PC-3 (cell line): ENCODE measurements around the gene TF.

Source experiments
- CTCF ChIP-seq: fragments of 300-600 bp; sonication (generic); conservative IDR thresholded peaks from 2 replicates; pipeline ENCODE4 v1.5.1; 2017; ENCODE audit warnings: antibody characterized with exemption, low read depth, mild to moderate bottlenecking, low read length
- EZH2phosphoT487 ChIP-seq: fragments of 300-600 bp; sonication (generic); IDR thresholded peaks from 2 replicates; pipeline ENCODE4 v1.6.1; 2018; ENCODE audit warnings: mild to moderate bottlenecking, antibody characterized with exemption, low read length, borderline replicate concordance

GRCh38 chr3:133827684-133828083 is 81.5 kb downstream of the TF start:
- TF ChIP-seq CTCF, result no peak
- TF ChIP-seq EZH2phosphoT487, result no peak
